PC-9 (cell line): Measurements from ENCODE around the gene PSMG4.

ENCODE experiments used
- CTCF ChIP-seq: fragments of 200-600 bp; sonication (generic); conservative IDR thresholded peaks from 2 replicates; pipeline ENCODE4 v1.6.1; 2017; ENCODE audit warnings: mixed run types, antibody characterized with exemption, mild to moderate bottlenecking, moderate library complexity
- EZH2 ChIP-seq: fragments of 200-600 bp; sonication (generic); IDR thresholded peaks from 2 replicates; pipeline ENCODE4 v1.8.0; 2017; ENCODE audit warnings: antibody characterized with exemption, low read depth

- no peak for TF ChIP-seq CTCF
- TF ChIP-seq EZH2: no peak
Observed at GRCh38 chr6:3212261-3212660, 46.5 kb upstream of the PSMG4 start.
